ENCODE data around the gene CDC42BPA. TPM values are rescaled to one million over a fixed set of nuclear protein-coding genes. Genes with fewer than 3 reads are reported as not detected.

Gene CDC42BPA
- total and polyA plus RNA-seq, 2 of the 8 experiments (the other 6 are each of a cell fraction or from before 2014, with no cell fraction given) = 7.1 to 28.5 TPM

- TF ChIP-seq CHD7 (IDR thresholded peaks at IDR 0.05; ENCODE audit: insufficient replicate concordance, low read length) = no peak
- TF ChIP-seq RNF2 (IDR thresholded peaks at IDR 0.05; ENCODE audit: borderline replicate concordance, low read depth, low read length, missing control alignments, poor library complexity, severe bottlenecking) = no peak
- no peak for TF ChIP-seq EGR1 (IDR thresholded peaks at IDR 0.05; ENCODE audit: borderline replicate concordance, low read depth, low read length)
- TF ChIP-seq HDAC6 (IDR thresholded peaks at IDR 0.05; ENCODE audit: low read depth, low read length) = no peak
- TF ChIP-seq CBX8 (IDR thresholded peaks at IDR 0.05; ENCODE audit: borderline replicate concordance, low read depth, low read length) = no peak
- no peak for TF ChIP-seq ATF3 (IDR thresholded peaks at IDR 0.05; ENCODE audit: insufficient read depth, low read depth, low read length)
- TF ChIP-seq SRF (IDR thresholded peaks at IDR 0.05; ENCODE audit: low read depth, low read length) = no peak
- TF ChIP-seq, protein P1, sequence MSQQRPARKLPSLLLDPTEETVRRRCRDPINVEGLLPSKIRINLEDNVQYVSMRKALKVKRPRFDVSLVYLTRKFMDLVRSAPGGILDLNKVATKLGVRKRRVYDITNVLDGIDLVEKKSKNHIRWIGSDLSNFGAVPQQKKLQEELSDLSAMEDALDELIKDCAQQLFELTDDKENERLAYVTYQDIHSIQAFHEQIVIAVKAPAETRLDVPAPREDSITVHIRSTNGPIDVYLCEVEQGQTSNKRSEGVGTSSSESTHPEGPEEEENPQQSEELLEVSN (IDR thresholded peaks at IDR 0.05) = no peak
- no peak for TF ChIP-seq SIRT6 (IDR thresholded peaks at IDR 0.05; ENCODE audit: low read length)
- TF ChIP-seq CREB1 (IDR thresholded peaks at IDR 0.05) = no peak
- TF ChIP-seq EZH2 (IDR thresholded peaks at IDR 0.05; ENCODE audit: low read depth, low read length, severe bottlenecking) = no peak
These were observed 2.7 kb upstream of the CDC42BPA start (continued) for GRCh38 chr1:227321035-227321434.

Measured in H1 (cell line).